ENCODE data around the gene ZNF687. TPM values are rescaled to one million over a fixed set of nuclear protein-coding genes. Genes with fewer than 3 reads are reported as not detected.

Gene ZNF687
- total RNA-seq, 1 experiment from 2014 or later: 56.8 TPM

DNA sequence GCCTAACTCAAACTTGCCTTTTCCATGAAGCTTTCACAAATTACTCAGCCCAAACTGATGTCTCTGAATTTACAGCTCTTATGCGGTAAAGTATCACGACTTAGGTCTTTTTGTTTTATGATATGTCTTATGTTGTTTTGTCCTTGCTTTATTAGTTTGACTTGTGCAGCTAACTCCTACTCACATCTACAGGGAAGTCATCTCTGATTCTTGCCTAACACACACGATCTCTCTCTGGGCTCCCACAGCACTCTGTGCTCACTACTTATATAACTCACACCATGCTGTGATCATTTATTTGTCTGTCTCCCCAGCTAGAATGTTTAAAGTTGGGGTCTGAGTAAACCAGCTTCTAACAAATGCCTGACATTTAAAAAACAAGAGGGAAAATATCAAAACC is 54.5 kb downstream of the ZNF687 start (continued):
- TF ChIP-seq, protein P1, sequence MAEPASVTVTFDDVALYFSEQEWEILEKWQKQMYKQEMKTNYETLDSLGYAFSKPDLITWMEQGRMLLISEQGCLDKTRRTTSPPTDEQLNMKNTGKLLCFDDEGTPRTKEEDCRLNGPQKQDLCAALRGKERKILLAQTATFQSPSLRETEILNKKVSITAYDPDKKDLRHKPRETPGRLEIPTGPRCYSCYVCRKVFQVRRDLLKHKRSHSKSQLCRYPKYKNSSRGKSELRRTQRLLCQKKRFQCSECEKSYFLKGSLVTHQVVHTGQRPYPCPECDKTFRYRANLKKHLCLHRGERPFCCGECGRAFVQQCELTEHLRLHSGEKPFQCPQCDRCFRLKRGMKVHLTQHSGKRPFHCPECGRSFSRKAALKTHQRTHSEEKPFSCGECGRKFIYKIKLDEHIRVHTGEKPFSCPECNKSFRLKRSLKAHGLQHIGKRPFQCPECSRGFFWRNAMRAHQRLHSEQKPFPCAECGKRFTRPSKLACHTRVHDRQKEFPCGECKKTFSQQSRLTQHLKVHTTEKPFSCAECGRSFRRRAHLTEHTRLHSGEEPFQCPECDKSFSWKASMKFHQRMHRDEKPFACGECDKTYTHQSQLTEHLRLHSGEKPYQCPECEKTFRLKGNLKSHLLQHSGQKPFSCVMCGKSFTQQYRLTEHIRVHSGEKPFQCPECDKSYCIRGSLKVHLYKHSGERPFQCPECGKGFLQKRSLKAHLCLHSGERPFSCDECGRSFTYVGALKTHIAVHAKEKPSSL (CRISPR knock-in tag; conservative IDR thresholded peaks at IDR 0.05): no peak
- TF ChIP-seq CREB1 (CRISPR knock-in tag; IDR thresholded peaks at IDR 0.05) (no peak), PRRX2 (CRISPR knock-in tag; IDR thresholded peaks at IDR 0.05) (no peak), TEAD4 (CRISPR knock-in tag; IDR thresholded peaks at IDR 0.05) (no peak), MYBL2 (CRISPR knock-in tag; IDR thresholded peaks at IDR 0.05) (no peak), NFYB (CRISPR knock-in tag; conservative IDR thresholded peaks at IDR 0.05; ENCODE audit: low read depth) (no peak), RELA (CRISPR knock-in tag; IDR thresholded peaks at IDR 0.05; ENCODE audit: borderline replicate concordance) (no peak)
- TF ChIP-seq, protein P2, sequence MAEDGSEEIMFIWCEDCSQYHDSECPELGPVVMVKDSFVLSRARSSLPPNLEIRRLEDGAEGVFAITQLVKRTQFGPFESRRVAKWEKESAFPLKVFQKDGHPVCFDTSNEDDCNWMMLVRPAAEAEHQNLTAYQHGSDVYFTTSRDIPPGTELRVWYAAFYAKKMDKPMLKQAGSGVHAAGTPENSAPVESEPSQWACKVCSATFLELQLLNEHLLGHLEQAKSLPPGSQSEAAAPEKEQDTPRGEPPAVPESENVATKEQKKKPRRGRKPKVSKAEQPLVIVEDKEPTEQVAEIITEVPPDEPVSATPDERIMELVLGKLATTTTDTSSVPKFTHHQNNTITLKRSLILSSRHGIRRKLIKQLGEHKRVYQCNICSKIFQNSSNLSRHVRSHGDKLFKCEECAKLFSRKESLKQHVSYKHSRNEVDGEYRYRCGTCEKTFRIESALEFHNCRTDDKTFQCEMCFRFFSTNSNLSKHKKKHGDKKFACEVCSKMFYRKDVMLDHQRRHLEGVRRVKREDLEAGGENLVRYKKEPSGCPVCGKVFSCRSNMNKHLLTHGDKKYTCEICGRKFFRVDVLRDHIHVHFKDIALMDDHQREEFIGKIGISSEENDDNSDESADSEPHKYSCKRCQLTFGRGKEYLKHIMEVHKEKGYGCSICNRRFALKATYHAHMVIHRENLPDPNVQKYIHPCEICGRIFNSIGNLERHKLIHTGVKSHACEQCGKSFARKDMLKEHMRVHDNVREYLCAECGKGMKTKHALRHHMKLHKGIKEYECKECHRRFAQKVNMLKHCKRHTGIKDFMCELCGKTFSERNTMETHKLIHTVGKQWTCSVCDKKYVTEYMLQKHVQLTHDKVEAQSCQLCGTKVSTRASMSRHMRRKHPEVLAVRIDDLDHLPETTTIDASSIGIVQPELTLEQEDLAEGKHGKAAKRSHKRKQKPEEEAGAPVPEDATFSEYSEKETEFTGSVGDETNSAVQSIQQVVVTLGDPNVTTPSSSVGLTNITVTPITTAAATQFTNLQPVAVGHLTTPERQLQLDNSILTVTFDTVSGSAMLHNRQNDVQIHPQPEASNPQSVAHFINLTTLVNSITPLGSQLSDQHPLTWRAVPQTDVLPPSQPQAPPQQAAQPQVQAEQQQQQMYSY (CRISPR knock-in tag; IDR thresholded peaks at IDR 0.05): no peak
- TF ChIP-seq, protein P3, sequence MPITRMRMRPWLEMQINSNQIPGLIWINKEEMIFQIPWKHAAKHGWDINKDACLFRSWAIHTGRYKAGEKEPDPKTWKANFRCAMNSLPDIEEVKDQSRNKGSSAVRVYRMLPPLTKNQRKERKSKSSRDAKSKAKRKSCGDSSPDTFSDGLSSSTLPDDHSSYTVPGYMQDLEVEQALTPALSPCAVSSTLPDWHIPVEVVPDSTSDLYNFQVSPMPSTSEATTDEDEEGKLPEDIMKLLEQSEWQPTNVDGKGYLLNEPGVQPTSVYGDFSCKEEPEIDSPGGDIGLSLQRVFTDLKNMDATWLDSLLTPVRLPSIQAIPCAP (CRISPR knock-in tag; IDR thresholded peaks at IDR 0.05): no peak
- TF ChIP-seq, protein P4, sequence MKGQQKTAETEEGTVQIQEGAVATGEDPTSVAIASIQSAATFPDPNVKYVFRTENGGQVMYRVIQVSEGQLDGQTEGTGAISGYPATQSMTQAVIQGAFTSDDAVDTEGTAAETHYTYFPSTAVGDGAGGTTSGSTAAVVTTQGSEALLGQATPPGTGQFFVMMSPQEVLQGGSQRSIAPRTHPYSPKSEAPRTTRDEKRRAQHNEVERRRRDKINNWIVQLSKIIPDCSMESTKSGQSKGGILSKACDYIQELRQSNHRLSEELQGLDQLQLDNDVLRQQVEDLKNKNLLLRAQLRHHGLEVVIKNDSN (CRISPR knock-in tag; IDR thresholded peaks at IDR 0.05): no peak
- TF ChIP-seq, protein P5, sequence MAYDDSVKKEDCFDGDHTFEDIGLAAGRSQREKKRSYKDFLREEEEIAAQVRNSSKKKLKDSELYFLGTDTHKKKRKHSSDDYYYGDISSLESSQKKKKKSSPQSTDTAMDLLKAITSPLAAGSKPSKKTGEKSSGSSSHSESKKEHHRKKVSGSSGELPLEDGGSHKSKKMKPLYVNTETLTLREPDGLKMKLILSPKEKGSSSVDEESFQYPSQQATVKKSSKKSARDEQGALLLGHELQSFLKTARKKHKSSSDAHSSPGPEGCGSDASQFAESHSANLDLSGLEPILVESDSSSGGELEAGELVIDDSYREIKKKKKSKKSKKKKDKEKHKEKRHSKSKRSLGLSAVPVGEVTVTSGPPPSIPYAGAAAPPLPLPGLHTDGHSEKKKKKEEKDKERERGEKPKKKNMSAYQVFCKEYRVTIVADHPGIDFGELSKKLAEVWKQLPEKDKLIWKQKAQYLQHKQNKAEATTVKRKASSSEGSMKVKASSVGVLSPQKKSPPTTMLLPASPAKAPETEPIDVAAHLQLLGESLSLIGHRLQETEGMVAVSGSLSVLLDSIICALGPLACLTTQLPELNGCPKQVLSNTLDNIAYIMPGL (CRISPR knock-in tag; IDR thresholded peaks at IDR 0.05): no peak
- TF ChIP-seq, protein P6, sequence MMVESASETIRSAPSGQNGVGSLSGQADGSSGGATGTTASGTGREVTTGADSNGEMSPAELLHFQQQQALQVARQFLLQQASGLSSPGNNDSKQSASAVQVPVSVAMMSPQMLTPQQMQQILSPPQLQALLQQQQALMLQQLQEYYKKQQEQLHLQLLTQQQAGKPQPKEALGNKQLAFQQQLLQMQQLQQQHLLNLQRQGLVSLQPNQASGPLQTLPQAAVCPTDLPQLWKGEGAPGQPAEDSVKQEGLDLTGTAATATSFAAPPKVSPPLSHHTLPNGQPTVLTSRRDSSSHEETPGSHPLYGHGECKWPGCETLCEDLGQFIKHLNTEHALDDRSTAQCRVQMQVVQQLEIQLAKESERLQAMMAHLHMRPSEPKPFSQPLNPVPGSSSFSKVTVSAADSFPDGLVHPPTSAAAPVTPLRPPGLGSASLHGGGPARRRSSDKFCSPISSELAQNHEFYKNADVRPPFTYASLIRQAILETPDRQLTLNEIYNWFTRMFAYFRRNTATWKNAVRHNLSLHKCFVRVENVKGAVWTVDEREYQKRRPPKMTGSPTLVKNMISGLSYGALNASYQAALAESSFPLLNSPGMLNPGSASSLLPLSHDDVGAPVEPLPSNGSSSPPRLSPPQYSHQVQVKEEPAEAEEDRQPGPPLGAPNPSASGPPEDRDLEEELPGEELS (CRISPR knock-in tag; IDR thresholded peaks at IDR 0.05): no peak
- TF ChIP-seq, protein P7, sequence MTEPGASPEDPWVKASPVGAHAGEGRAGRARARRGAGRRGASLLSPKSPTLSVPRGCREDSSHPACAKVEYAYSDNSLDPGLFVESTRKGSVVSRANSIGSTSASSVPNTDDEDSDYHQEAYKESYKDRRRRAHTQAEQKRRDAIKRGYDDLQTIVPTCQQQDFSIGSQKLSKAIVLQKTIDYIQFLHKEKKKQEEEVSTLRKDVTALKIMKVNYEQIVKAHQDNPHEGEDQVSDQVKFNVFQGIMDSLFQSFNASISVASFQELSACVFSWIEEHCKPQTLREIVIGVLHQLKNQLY (CRISPR knock-in tag; IDR thresholded peaks at IDR 0.05): no peak
